Astrocyte (in vitro differentiated cells and primary cell): ENCODE data around the gene ZNF462.

ENCODE experiments used
- CTCF ChIP-seq: IDR thresholded peaks from 2 replicates; pipeline ENCODE4 v1.5.1; 2011; ENCODE audit warnings: low read depth, mild to moderate bottlenecking, inconsistent platforms, low read length, moderate library complexity; ENCODE audit not compliant: insufficient read depth
- EZH2 ChIP-seq: IDR thresholded peaks from 2 replicates; pipeline ENCODE4 v1.6.1; 2012; ENCODE audit warnings: mild to moderate bottlenecking, low read length, inconsistent platforms; ENCODE audit not compliant: insufficient read depth

DNA sequence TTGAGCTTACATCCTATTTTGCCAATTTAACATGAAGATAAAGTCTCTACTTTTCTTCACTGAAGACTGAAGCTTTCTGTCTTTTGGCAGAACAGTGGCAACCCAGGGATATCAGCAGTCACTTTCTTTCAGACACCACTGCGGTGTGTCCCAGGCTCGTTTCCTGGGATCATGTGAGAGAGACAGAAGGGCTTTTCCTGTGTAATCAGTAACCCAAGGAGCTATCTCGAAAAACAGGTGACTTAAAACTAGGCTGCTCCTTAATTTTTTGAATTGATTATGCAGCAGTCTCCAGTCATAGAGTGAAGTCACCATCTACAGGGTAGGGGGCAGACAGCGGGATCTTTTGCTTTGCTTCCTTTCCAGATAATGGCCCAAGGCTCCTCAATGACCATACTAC, 68.5 kb downstream of the ZNF462 start:
- TF ChIP-seq CTCF (no peak), EZH2 (no peak)
